GM12872 (cell line): ENCODE measurements around the gene PEX10.

Experiments
- TF ChIP-seq, protein P1 (sequence below): IDR thresholded peaks from 3 replicates; pipeline ENCODE4 v1.5.1; 2011; ENCODE audit warnings: low read depth, mild to moderate bottlenecking, low read length, moderate library complexity; ENCODE audit not compliant: insufficient read depth

Gene PEX10

GRCh38 chr1:2429780-2430591 is 17.6 kb upstream of the PEX10 start:
- TF ChIP-seq, protein P1, sequence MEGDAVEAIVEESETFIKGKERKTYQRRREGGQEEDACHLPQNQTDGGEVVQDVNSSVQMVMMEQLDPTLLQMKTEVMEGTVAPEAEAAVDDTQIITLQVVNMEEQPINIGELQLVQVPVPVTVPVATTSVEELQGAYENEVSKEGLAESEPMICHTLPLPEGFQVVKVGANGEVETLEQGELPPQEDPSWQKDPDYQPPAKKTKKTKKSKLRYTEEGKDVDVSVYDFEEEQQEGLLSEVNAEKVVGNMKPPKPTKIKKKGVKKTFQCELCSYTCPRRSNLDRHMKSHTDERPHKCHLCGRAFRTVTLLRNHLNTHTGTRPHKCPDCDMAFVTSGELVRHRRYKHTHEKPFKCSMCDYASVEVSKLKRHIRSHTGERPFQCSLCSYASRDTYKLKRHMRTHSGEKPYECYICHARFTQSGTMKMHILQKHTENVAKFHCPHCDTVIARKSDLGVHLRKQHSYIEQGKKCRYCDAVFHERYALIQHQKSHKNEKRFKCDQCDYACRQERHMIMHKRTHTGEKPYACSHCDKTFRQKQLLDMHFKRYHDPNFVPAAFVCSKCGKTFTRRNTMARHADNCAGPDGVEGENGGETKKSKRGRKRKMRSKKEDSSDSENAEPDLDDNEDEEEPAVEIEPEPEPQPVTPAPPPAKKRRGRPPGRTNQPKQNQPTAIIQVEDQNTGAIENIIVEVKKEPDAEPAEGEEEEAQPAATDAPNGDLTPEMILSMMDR = peak; percentile 57

GRCh38 chr1:2428490-2428889 is 16.1 kb upstream of the PEX10 start:
- TF ChIP-seq, protein P1 = no peak

- TF ChIP-seq, protein P1 = no peak
Measured at GRCh38 chr1:2427976-2428375, 15.6 kb upstream of the PEX10 start.

DNA sequence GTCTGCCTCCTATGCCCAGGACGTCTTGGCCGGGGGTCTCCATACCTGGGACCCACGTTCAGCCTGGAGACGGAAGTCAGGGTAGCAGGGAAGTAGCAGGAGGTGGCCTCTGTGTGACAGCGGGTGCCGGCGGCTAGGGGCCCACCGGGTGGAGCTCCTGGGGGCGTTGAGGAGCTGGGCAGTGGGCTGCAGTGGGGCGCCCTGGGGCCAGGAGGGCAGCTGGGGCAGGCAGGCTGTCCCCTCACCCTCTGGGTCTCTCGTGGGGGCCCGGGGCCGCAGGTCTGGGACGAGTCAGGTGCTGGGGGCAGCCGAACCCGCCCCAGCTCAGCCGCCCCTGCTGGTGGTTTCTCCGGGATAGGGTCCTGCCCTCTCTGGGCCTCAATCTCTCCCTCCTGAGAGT is 14.7 kb upstream of the PEX10 start:
- TF ChIP-seq, protein P1 = no peak

DNA sequence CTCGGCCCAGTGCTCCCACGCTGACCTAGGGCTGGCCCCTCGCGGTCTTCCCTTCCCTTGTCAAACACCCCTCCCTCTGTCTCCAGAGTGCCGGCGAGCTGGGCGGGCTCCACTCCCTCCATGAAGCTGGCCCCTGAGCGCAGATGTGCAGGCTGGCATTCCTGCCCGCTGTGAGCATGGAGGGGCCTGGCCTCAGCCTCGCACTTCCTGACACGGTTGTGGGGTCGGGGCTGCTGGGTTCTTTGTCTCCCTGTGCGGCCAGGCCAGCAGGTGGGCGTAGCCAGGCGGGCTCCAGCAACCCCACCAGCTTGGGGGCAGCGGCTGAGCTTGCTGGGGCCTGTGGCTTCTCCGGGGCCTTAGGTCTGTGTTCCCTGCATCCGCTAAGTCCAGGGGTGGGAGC is 14.2 kb upstream of the PEX10 start:
- TF ChIP-seq, protein P1 = no peak

DNA sequence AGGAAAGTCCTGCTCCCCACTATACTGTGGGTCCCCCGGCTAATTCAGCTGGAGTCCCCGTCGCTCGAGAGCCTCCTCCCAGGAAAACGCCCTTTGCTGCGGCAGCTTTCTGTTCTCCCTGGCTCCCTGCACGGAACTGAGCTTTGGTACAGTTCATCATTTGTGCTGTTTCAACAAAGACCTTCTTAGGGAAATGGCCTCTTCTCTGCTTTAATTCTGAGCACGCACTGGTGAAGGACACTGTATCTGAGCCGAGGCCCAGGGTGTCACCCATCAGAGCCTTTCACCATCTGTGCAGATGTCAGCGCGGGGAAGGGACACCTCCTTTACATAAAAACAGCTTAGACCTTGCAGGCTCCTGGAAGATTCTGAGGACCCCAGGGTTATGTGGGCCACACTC is 13.5 kb upstream of the PEX10 start:
- TF ChIP-seq, protein P1 = no peak

DNA sequence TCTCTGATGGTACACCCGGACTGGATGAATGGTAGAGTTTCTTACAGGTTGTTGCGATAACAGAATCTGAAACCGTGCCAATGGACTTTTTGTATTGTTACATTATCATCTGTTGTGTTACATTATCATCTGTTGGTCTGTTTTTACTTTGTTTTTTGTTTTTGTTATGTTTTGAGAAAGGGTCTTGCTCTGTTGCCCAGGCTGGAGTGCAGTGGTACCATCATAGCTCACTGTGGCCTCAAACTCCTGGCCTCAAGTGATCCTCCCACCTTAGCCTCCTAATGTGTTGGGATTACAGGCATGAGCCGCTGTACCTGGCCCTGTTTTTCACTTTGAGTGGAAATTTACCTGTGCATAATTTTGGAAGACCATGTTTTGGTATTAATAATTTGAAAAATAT is 10.2 kb upstream of the PEX10 start:
- TF ChIP-seq, protein P1 = no peak
